ENCODE results near the gene SLC39A3. TPM values are rescaled to one million over a fixed set of nuclear protein-coding genes. Genes with fewer than 3 reads are reported as not detected.

SLC39A3 gene
- total and polyA plus RNA-seq, 7 donors = 7.2 to 35.4 (median 17.1) TPM

DNA sequence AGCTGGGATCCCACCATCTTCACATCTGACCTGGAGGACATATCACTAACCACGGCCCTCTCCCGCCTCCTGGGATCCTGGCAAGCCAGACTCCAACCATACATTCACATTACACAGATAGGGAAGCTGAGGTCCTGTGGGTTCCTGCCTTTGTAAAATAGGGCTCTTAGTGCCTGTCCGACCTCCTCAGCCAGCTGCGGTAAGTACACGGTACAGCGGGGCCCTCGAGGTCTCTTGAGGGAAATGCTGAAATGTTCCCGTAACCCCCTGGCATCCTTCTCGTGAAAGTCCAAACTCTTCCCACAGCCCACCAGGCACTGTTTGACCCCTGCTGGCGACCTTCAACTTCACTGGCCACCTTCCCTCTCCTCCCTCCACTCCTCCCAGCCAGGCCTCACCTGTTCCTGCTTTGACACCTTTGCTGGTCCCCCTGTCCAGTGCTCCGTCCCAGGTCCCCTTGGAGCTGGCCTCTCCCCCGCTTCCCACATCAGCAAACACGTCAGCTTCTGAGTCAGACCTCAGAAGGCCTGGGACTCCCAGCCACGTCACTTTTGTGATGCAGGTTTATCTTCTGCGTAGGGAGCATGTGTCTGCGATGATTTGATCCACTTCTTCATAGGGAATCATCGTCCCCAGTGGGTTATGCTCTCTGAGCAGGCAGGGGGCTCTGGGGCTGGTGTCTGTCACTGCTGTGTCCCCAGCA is 28.5 kb downstream of the SLC39A3 start:
- WGBS, 2 donors = 63 to 69% methylated on average over 17 of the region's 17 CpGs
- Histone ChIP-seq H3K27me3 (peaks cover 0 to 14% (median 3%) of the 10 kb centered on the region in 3 donors), H3K27ac (no peak overlapping the region), H3K4me1 (no peaks in the 10 kb centered on the region), H3K9me3 (peaks cover 0 to 7% (median 5%) of the 10 kb centered on the region in 4 donors), H3K36me3 (no peaks in the 10 kb centered on the region), H3K4me3 (no peak overlapping the region)
- TF ChIP-seq POLR2AphosphoS5 (IDR thresholded peaks at IDR 0.05) = no peak
- intact Hi-C loops (cut with DNase I) = no loop called here
- peak; percentile 61 for DNase-seq

DNA sequence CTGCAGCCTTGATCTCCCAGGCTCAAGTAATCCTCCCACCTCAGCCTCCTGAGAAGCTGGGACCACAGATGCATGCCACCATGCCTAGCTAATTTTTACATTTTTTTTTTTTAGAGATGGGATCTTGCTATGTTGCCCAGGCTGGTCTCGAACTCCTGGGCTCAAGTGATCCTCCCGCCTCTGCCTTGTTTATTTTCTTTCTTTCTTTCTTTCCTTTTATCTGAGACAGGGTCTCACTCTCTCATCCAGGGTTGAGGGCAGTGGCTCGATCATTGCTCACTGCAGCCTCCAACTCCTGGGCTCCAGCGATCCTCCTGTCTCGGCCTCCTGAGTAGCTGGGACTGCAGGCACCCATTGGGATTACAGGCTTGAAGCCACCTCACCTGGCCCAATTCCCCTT is 33.6 kb downstream of the SLC39A3 start:
- peaks cover 0 to 16% (median 12%) of the 10 kb centered on the region in 4 donors for H3K4me1 ChIP-seq
- H3K36me3 ChIP-seq = no peaks in the 10 kb centered on the region
- H3K9me3 ChIP-seq = no peaks in the 10 kb centered on the region
- no peak overlapping the region for H3K4me3 ChIP-seq
- no peak overlapping the region for H3K27ac ChIP-seq
- intact Hi-C loops (cut with DNase I) = loop anchor here (10.0 kb wide), 1 partner anchor 251 kb away; the partner anchor contains the start of gene LMNB2
- no peak for DNase-seq
- H3K27me3 ChIP-seq = no peaks in the 10 kb centered on the region
- TF ChIP-seq, protein P1, sequence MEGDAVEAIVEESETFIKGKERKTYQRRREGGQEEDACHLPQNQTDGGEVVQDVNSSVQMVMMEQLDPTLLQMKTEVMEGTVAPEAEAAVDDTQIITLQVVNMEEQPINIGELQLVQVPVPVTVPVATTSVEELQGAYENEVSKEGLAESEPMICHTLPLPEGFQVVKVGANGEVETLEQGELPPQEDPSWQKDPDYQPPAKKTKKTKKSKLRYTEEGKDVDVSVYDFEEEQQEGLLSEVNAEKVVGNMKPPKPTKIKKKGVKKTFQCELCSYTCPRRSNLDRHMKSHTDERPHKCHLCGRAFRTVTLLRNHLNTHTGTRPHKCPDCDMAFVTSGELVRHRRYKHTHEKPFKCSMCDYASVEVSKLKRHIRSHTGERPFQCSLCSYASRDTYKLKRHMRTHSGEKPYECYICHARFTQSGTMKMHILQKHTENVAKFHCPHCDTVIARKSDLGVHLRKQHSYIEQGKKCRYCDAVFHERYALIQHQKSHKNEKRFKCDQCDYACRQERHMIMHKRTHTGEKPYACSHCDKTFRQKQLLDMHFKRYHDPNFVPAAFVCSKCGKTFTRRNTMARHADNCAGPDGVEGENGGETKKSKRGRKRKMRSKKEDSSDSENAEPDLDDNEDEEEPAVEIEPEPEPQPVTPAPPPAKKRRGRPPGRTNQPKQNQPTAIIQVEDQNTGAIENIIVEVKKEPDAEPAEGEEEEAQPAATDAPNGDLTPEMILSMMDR (IDR thresholded peaks at IDR 0.05) = no peak
- TF ChIP-seq POLR2A (IDR thresholded peaks at IDR 0.05) = no peak
- no peak for TF ChIP-seq POLR2AphosphoS5 (IDR thresholded peaks at IDR 0.05)
- TF ChIP-seq EP300 (IDR thresholded peaks at IDR 0.05) = no peak
- WGBS, 2 donors = 95 to 96% methylated on average over 5 of the region's 5 CpGs

DNA sequence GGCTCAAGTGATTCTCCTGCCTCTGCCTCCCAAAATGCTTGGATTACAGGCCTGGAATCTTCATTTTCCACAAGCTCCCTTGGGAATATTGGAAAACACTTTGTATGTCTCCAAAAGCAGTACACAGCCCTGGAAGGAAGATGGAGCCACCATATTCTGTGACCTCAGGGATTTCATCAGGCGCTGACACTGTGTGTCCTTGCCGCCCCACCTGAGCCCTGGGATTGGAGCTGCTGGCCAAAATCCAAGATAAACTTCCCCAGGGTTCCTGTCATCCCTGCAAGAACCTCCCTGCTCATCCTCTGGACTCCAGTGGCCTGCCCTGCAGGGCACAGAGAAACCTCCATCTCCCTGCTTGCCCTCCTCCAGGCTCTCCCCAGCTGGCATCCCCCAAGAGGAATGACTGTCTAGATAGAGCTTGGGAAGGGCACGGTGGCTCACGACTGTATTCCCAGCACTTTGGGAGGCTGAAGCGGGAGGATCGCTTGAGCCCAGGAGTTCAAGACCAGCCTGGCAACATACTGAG is 36.1 kb downstream of the SLC39A3 start:
- TF ChIP-seq POLR2A (IDR thresholded peaks at IDR 0.05) = no peak
- TF ChIP-seq, protein P1 (IDR thresholded peaks at IDR 0.05) = no peak
- no peak for TF ChIP-seq EP300 (IDR thresholded peaks at IDR 0.05)
- TF ChIP-seq POLR2AphosphoS5 (IDR thresholded peaks at IDR 0.05) = no peak
- intact Hi-C loops (cut with DNase I) = loop anchor here (10.0 kb wide), 1 partner anchor 249 kb away; the partner anchor contains the start of gene LMNB2
- DNase-seq = no peak
- WGBS, 2 donors = 77 to 79% methylated on average over 6 of the region's 6 CpGs
- Histone ChIP-seq H3K4me1 (peaks cover 0 to 19% (median 12%) of the 10 kb centered on the region in 4 donors), H3K9me3 (no peaks in the 10 kb centered on the region), H3K4me3 (no peak overlapping the region), H3K27ac (no peak overlapping the region), H3K36me3 (no peaks in the 10 kb centered on the region), H3K27me3 (no peaks in the 10 kb centered on the region)

DNA sequence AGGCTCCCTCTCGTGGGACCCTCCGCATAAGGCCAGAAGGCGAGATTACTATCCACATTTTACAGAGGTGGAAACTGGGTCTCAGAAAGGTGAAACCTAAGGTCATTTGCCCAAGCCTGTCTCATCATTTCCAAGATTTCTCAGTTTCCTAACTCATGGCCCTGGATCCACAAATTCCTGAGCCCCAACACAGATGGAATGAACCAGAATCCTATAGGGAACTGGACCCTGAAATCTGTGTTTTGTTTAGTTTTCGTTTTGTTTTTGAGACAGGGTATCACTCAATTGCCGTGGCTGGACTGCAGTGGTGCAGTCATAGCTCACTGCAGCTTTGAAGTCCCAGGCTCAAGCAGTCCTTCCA is 36.8 kb downstream of the SLC39A3 start:
- Histone ChIP-seq H3K27ac (peak overlapping the region in 2 of 4 donors; percentile 50 to 71), H3K4me1 (peaks cover 0 to 19% (median 12%) of the 10 kb centered on the region in 4 donors), H3K27me3 (no peaks in the 10 kb centered on the region), H3K9me3 (no peaks in the 10 kb centered on the region), H3K4me3 (peak overlapping the region in 3 of 4 donors; percentile 63 to 72 (median 71)), H3K36me3 (no peaks in the 10 kb centered on the region)
- 82% methylated on average over 5 of the region's 5 CpGs for WGBS, 2 donors
- TF ChIP-seq, protein P1 (IDR thresholded peaks at IDR 0.05) = no peak
- TF ChIP-seq POLR2A (IDR thresholded peaks at IDR 0.05) (no peak), EP300 (IDR thresholded peaks at IDR 0.05) (no peak), POLR2AphosphoS5 (IDR thresholded peaks at IDR 0.05) (no peak)
- intact Hi-C loops (cut with DNase I) = loop anchor here (10.0 kb wide), 1 partner anchor 248 kb away; the partner anchor contains the start of gene LMNB2
- DNase-seq = no peak

All from sigmoid colon (tissue), 7 donors.